AG04450 (cell line): ENCODE measurements around the gene BZW1. TPM values are rescaled to one million over a fixed set of nuclear protein-coding genes. Genes with fewer than 3 reads are reported as not detected.

Experiments
- CTCF ChIA-PET: fragments of 300-600, 350-600 bp; formaldehyde crosslinking; extraction: SDS; loops from one replicate; lab custom pipeline; 2022; ENCODE audit warnings: antibody characterized with exemption, inconsistent platforms; lab: Charles Lee
- POLR2A ChIA-PET: fragments of 350-600 bp; formaldehyde crosslinking; extraction: SDS; loops from one replicate; lab custom pipeline; 2021; ENCODE audit warnings: antibody characterized with exemption, inconsistent platforms; lab: Yijun Ruan, JAX
- DNase-seq: peaks from one replicate; pipeline ENCODE4 v3.0.0-alpha.2; 2011; ENCODE audit warnings: low read depth, low spot score
- H3K27ac ChIP-seq: one replicate; pipeline ENCODE4 v1.5.1; 2012; ENCODE audit warnings: low read depth, low read length, control low read depth
- H3K27me3 ChIP-seq: one replicate; pipeline ENCODE4 v1.6.0; 2012; ENCODE audit warnings: low read length; ENCODE audit not compliant: control insufficient read depth, insufficient read depth
- H3K4me3 ChIP-seq: 2 replicates; pipeline ENCODE4 v1.5.1; 2011; ENCODE audit warnings: mild to moderate bottlenecking, low read depth, low read length, control low read depth
- H3K9me3 ChIP-seq: 2 replicates; pipeline ENCODE4 v1.5.1; 2012; ENCODE audit warnings: low read length; ENCODE audit not compliant: control insufficient read depth, insufficient read depth
- CTCF ChIP-seq: IDR thresholded peaks from 2 replicates; pipeline ENCODE4 v1.5.1; 2011; ENCODE audit warnings: low read depth, low read length, control low read depth, inconsistent platforms
- polyA plus RNA-seq: library from polyadenylated mRNA; depleted of rRNA; stranded (reverse); fragments of >200 nt; gene quantifications from 2 replicates; pipeline ENCODE4 v1.2.3, GENCODE V29; 2011; rRNA removed
- small RNA-seq: library from RNA; depleted of rRNA; stranded (forward); fragments of <200 nt; gene quantifications from one replicate; pipeline ENCODE3, GENCODE V24; 2012; ENCODE audit warnings: low read depth; ENCODE audit not compliant: insufficient read length

BZW1 gene
- polyA plus RNA-seq, 1 experiment, result 376 TPM

- Histone ChIP-seq H3K4me3 (peak within 1 kb of the TSS; percentile 76), H3K27me3 (no peaks in the 10 kb centered on the region), H3K9me3 (no peaks in the 10 kb centered on the region), H3K27ac (peak within 1 kb of the TSS; percentile 98)
- CTCF ChIA-PET, result interaction anchor here (0.6 to 2.1 kb wide), 5 partner anchors 9 to 288 kb away, joined by 3 to 6 read pairs (median 4); no protein-coding TSS in a partner anchor
- POLR2A ChIA-PET, result interaction anchor here (0.5 to 1.8 kb wide), 17 partner anchors 9 to 159 kb away, joined by 3 to 22 read pairs (median 4); partner anchors contain the start of genes BZW1, NIF3L1, ORC2 and PPIL3
- DNase-seq, result peak; percentile 81
- TF ChIP-seq CTCF, result no peak
Measured at GRCh38 chr2:200864176-200865034, 52.7 kb downstream of the BZW1 start, which contains the start of gene CLK1. TSS of gene CLK1 (minus strand) at chr2:200864658. CDS start at chr2:200861862, 2,796 bp downstream.

GRCh38 chr2:200869014-200869413, 57.3 kb downstream of the BZW1 start:
- ChIA-PET POLR2A (no interaction called here), CTCF (no interaction called here)
- Histone ChIP-seq H3K4me3 (no peak overlapping the region), H3K27ac (no peak overlapping the region), H3K27me3 (no peaks in the 10 kb centered on the region), H3K9me3 (no peaks in the 10 kb centered on the region)
- TF ChIP-seq CTCF, result no peak
- no peak for DNase-seq

- H3K4me3 ChIP-seq, result no peak overlapping the region
- no peak for DNase-seq
- ChIA-PET POLR2A (no interaction called here), CTCF (no interaction called here)
- no peak for TF ChIP-seq CTCF
- no peak overlapping the region for H3K27ac ChIP-seq
- no peaks in the 10 kb centered on the region for H3K27me3 ChIP-seq
- no peaks in the 10 kb centered on the region for H3K9me3 ChIP-seq
Measured at GRCh38 chr2:200871151-200871550, 59.4 kb downstream of the BZW1 start.

GRCh38 chr2:200873560-200873959, 61.9 kb downstream of the BZW1 start:
- H3K27me3 ChIP-seq, result no peaks in the 10 kb centered on the region
- H3K9me3 ChIP-seq, result no peaks in the 10 kb centered on the region
- ChIA-PET POLR2A (no interaction called here), CTCF (no interaction called here)
- no peak for DNase-seq
- no peak overlapping the region for H3K27ac ChIP-seq
- no peak for TF ChIP-seq CTCF
- H3K4me3 ChIP-seq, result no peak overlapping the region

Small RNA genes lying within 50 kb of the gene (small RNA-seq; reads per million reads assigned to genes)
- gene RF00019 (not detected), gene RNA5SP115 (not detected), gene RNU1-133P (not detected), gene RNU6-31P (not detected)

Other genes with a start within 250 kb of the BZW1 start
- 5.6 and 7.9 TPM in 2 replicates for gene AOX1, start 225.9 kb upstream of the BZW1 start, polyA plus RNA-seq
- 66.0 and 103 TPM in 2 replicates for gene CLK1, start 52.7 kb downstream of the BZW1 start, polyA plus RNA-seq
- gene PPIL3, start 77.2 kb downstream of the BZW1 start, polyA plus RNA-seq, result 31.0 and 40.8 TPM in 2 replicates
- gene NIF3L1, start 77.5 kb downstream of the BZW1 start, polyA plus RNA-seq, result 36.6 and 38.7 TPM in 2 replicates
- gene ORC2, start 151.8 kb downstream of the BZW1 start, polyA plus RNA-seq, result 4.7 and 4.9 TPM in 2 replicates